Right lobe of liver (tissue), 4 donors: ENCODE results near the gene C1QTNF2.

Experiments
- CTCF ChIP-seq, 4 donors: fragments of 200-600 bp in 3 of 4; fragments of 450-650 bp in 1 of 4; IDR thresholded peaks; one replicate each; pipeline versions ENCODE4 v1.5.1 to v1.8.0; 2016 to 2022; ENCODE audit warnings: antibody characterized with exemption in 4 of 4, mild to moderate bottlenecking in 2 of 4
- POLR2A ChIP-seq: fragments of 450-650 bp; IDR thresholded peaks from one replicate; pipeline ENCODE4 v1.6.1; 2017; ENCODE audit warnings: antibody characterized with exemption, mild to moderate bottlenecking
- donor health status: DM: no; HTN: no; CAD: no.
- donor health status: DM: no; HTN: no; CAD: no.
- donor health status: DM: no; HTN: yes; CAD: no.

DNA sequence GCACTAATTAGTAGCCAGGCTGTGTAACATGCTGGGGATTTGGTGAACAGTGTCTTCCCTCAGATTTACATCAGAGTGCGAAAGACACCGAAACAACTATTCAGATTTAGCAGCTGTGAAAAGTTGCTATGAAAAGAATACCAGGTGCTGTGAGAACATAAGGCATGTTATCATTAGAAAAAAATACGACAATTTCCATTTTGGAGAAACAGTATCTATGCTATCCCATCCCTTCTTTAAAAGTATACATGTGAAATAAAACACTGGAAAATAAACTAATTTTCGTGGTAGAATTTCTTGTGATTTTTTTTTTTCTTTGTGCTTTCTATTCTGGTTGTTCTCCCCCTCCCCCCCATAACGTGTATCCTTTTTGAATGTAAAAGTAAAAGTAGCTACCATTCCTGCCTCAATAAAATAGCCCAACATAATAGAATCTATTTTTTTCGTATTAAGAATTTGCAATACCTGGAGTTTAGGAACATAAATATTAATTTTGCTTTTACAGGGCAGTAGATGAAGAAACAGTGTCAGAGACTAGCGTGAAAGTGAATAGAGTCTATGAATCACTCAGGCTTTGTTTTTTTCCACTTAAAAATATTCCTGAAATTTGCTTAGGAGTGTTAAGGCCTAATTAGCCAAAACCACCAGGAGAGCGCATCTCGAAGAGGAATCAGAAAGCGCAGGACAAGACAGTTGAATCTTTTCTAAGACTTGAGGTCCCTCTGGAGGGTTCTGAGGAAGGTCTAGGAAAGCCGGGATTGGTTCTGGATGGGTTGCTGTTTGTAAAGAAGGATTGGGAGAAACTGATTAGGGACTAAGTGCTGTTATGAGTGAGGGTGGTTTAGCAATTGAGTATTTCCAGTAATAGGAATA, 49.3 kb upstream of the C1QTNF2 start:
- TF ChIP-seq CTCF (IDR thresholded peaks at IDR 0.05) = no peak
- TF ChIP-seq POLR2A = no peak
